Suprapubic skin (tissue), 4 donors: ENCODE measurements around the gene PIP5K1C. TPM values are rescaled to one million over a fixed set of nuclear protein-coding genes. Genes with fewer than 3 reads are reported as not detected.
A peak's percentile ranks its signal among the peaks of the same experiment; 100 is the strongest.

Experiments used
- DNase-seq, 2 donors: peaks; one replicate each; pipeline ENCODE4 v3.0.0-alpha.2; 2019; ENCODE audit warnings: low spot score in 2 of 2
- H3K27ac ChIP-seq: fragments of 200-600 bp; sonication (generic); one replicate; pipeline ENCODE4 v1.5.1; 2019
- H3K27me3 ChIP-seq: fragments of 200-600 bp; sonication (generic); one replicate; pipeline ENCODE4 v1.5.1; 2019
- H3K36me3 ChIP-seq: fragments of 200-600 bp; sonication (generic); one replicate; pipeline ENCODE4 v1.5.1; 2019
- H3K4me1 ChIP-seq: fragments of 200-600 bp; sonication (generic); one replicate; pipeline ENCODE4 v1.5.1; 2019
- H3K4me3 ChIP-seq: fragments of 200-600 bp; sonication (generic); one replicate; pipeline ENCODE4 v1.5.1; 2019; ENCODE audit warnings: mild to moderate bottlenecking
- H3K9me3 ChIP-seq: fragments of 200-600 bp; sonication (generic); one replicate; pipeline ENCODE4 v1.5.1; 2019
- EP300 ChIP-seq: sonication (generic); formaldehyde crosslinking; IDR thresholded peaks from one replicate; pipeline ENCODE4 v1.6.1; 2017; ENCODE audit warnings: antibody characterized with exemption
- POLR2A ChIP-seq, 2 donors: fragments of 450-650 bp; IDR thresholded peaks; one replicate each; pipeline ENCODE4 v1.6.1; 2017; ENCODE audit warnings: antibody characterized with exemption in 2 of 2, mild to moderate bottlenecking in 2 of 2, moderate library complexity in 2 of 2
- POLR2AphosphoS5 ChIP-seq, 3 donors: sonication (generic); formaldehyde crosslinking; IDR thresholded peaks; one replicate each; pipeline ENCODE4 v1.6.1; 2017; ENCODE audit warnings: antibody characterized with exemption in 3 of 3
- WGBS: methylation state at CpG from one replicate; pipeline ENCODE4 v1.1.5; 2018; 5-methylcytosine and 5-hydroxymethylcytosine counted together
- total RNA-seq, 4 donors: library from RNA; depleted of rRNA; stranded (reverse); fragments of >200 nt; gene quantifications; one replicate each; pipeline ENCODE4 v1.1.0, GENCODE V29; 2016
- TF ChIP-seq, protein P1 (sequence below), 2 donors: fragments of 200-600 bp in 1 of 2; fragments of 450-650 bp in 1 of 2; sonication (generic) in 1 of 2; IDR thresholded peaks; one replicate each; pipeline ENCODE4 v1.5.1; 2016 to 2019; ENCODE audit warnings: antibody characterized with exemption in 2 of 2, mild to moderate bottlenecking in 1 of 2, moderate library complexity in 1 of 2

Gene PIP5K1C
- total RNA-seq, 4 donors from 2014 or later, result 16.5 to 25.7 (median 20.8) TPM

DNA sequence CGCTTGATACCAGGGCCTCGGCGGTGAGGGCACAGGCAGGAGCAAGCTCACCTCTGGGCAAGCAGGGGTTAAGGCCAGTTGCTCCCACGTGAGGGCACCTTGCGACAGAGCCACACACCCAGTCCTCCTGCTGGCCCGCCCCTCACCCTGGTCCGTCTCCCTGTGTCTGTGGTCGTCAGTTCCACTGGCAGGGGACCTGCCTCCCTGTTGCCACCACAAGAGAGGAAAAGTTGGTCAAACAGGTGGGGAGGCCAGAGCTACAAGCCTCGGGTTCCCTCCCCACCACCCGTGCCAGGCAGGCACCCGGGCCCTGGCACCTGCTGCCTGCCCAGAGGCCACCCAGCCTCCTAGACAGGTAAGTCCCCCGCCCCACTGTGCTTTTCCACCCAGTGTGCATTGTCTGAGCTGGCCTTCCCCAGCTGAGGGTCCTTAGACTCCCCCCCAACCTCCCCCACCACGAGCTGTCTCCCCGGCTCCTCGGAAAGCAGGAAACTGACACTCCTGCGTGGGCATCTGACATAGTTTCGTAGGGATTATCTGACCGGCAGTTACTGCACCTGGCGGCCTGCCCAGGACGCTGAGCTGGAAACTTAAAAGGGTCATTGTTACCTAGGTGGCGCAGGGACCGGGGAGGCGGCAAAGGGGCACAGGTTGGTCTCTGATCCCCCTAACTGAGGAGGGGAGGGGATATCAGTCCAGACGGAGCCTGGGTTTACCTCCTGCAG lies 8.1 kb upstream of the PIP5K1C start, which contains the start of gene TJP3:
TSS of gene TJP3 (plus strand) at position 178 of the 725 bp plus-strand sequence. CDS start 20,049 bp downstream, outside the sequence.
- WGBS, result 60% methylated on average over 1 of the region's 24 CpGs
- DNase-seq, result peak in 1 of 2 donors; percentile 61
- TF ChIP-seq POLR2AphosphoS5 (IDR thresholded peaks at IDR 0.05) (no peak), POLR2A (IDR thresholded peaks at IDR 0.05) (no peak)
- TF ChIP-seq, protein P1, sequence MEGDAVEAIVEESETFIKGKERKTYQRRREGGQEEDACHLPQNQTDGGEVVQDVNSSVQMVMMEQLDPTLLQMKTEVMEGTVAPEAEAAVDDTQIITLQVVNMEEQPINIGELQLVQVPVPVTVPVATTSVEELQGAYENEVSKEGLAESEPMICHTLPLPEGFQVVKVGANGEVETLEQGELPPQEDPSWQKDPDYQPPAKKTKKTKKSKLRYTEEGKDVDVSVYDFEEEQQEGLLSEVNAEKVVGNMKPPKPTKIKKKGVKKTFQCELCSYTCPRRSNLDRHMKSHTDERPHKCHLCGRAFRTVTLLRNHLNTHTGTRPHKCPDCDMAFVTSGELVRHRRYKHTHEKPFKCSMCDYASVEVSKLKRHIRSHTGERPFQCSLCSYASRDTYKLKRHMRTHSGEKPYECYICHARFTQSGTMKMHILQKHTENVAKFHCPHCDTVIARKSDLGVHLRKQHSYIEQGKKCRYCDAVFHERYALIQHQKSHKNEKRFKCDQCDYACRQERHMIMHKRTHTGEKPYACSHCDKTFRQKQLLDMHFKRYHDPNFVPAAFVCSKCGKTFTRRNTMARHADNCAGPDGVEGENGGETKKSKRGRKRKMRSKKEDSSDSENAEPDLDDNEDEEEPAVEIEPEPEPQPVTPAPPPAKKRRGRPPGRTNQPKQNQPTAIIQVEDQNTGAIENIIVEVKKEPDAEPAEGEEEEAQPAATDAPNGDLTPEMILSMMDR (IDR thresholded peaks at IDR 0.05), result no peak
- peak within 1 kb of the TSS; percentile 67 for H3K27ac ChIP-seq
- H3K4me1 ChIP-seq, result peaks cover 11% of the 10 kb centered on the region
- no peaks in the 10 kb centered on the region for H3K9me3 ChIP-seq
- no peaks in the 10 kb centered on the region for H3K36me3 ChIP-seq
- peaks cover 15% of the 10 kb centered on the region for H3K27me3 ChIP-seq
- H3K4me3 ChIP-seq, result peak within 1 kb of the TSS; percentile 27

DNA sequence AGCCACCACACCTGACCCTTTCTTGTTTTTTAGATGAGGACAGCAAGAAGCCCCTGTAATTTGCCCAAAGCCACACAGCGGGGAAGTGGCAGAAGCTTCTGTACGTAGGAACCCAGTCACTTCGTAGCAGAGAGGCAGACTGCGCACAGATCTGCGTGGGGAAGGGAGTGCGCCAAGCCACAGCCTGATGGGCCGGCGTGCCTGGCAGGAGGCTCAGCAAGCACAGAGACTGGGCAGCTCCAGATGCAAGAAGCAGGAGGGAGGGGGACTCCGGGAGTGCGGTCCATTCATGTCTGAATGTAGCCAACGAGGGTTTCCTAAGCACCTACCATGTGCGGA lies 7.6 kb upstream of the PIP5K1C start:
- H3K4me3 ChIP-seq, result peak overlapping the region; percentile 27
- peak overlapping the region; percentile 67 for H3K27ac ChIP-seq
- H3K27me3 ChIP-seq, result peaks cover 15% of the 10 kb centered on the region
- H3K4me1 ChIP-seq, result peaks cover 6% of the 10 kb centered on the region
- 71% methylated on average over 11 of the region's 12 CpGs for WGBS
- no peaks in the 10 kb centered on the region for H3K36me3 ChIP-seq
- TF ChIP-seq POLR2A (IDR thresholded peaks at IDR 0.05) (no peak), POLR2AphosphoS5 (IDR thresholded peaks at IDR 0.05) (no peak), EP300 (no peak)
- TF ChIP-seq, protein P1 (IDR thresholded peaks at IDR 0.05), result no peak
- no peaks in the 10 kb centered on the region for H3K9me3 ChIP-seq
- DNase-seq, result no peak

DNA sequence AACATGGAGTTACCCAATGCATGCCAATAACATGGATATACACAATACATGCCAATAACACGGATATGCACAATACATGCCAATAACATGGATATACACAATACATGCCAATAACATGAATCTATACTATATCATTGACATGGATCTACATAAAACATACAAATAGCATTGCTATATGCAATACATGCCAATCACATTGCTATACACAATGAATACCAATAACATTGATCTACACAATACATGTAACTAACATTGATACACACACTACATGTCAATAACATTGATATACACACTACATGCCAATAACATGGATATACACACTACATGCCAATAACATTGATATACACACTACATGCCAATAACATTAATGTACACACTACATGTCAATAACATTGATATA lies 932 bp upstream of the PIP5K1C start:
- WGBS, result 21% methylated on average over 1 of the region's 1 CpG
- TF ChIP-seq EP300 (no peak), POLR2AphosphoS5 (IDR thresholded peaks at IDR 0.05) (no peak), POLR2A (IDR thresholded peaks at IDR 0.05) (no peak)
- TF ChIP-seq, protein P1 (IDR thresholded peaks at IDR 0.05), result no peak

DNA sequence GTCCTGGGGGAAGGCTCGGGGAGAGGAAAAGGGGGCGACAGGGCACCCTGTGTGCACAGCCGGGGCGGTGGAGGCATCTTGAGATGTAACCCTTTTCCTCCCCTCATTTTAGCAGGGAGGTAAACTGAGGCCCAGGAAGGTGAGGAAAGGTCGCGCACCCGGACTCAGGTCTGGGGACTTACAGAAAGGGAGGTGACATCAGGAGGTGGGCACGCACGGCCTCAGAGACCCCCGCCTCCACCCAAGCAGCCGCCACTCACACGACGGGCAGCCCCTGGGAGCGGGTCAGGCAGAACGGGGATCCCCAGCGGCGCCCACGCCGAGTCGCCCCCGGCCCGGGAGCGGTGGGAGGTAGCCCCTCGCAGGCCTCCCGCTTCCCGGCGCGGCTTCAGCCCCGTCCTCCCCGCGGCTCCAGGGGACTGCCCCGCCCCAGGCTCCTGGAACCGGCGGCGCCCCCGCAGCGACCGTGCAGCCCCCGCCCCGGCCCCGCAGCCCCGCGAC lies 477 bp downstream of the PIP5K1C start:
- 0% methylated on average over 6 of the region's 43 CpGs for WGBS
- no peak for TF ChIP-seq POLR2AphosphoS5 (IDR thresholded peaks at IDR 0.05)
- TF ChIP-seq POLR2A (IDR thresholded peaks at IDR 0.05), result no peak
- TF ChIP-seq, protein P1 (IDR thresholded peaks at IDR 0.05), result no peak
- no peak for TF ChIP-seq EP300
- peak in 1 of 2 donors; percentile 69 for DNase-seq
- Histone ChIP-seq H3K4me3 (peak overlapping the region; percentile 88), H3K27me3 (no peaks in the 10 kb centered on the region), H3K27ac (peak overlapping the region; percentile 81), H3K36me3 (no peaks in the 10 kb centered on the region), H3K9me3 (no peaks in the 10 kb centered on the region), H3K4me1 (peaks cover 25% of the 10 kb centered on the region)

More for the DNA sequence above, 932 bp upstream of the PIP5K1C start:
- Histone ChIP-seq H3K4me1 (peaks cover 25% of the 10 kb centered on the region), H3K27ac (no peak overlapping the region), H3K4me3 (no peak overlapping the region), H3K27me3 (peaks cover 3% of the 10 kb centered on the region), H3K36me3 (no peaks in the 10 kb centered on the region), H3K9me3 (no peaks in the 10 kb centered on the region)
- DNase-seq, result no peak

DNA sequence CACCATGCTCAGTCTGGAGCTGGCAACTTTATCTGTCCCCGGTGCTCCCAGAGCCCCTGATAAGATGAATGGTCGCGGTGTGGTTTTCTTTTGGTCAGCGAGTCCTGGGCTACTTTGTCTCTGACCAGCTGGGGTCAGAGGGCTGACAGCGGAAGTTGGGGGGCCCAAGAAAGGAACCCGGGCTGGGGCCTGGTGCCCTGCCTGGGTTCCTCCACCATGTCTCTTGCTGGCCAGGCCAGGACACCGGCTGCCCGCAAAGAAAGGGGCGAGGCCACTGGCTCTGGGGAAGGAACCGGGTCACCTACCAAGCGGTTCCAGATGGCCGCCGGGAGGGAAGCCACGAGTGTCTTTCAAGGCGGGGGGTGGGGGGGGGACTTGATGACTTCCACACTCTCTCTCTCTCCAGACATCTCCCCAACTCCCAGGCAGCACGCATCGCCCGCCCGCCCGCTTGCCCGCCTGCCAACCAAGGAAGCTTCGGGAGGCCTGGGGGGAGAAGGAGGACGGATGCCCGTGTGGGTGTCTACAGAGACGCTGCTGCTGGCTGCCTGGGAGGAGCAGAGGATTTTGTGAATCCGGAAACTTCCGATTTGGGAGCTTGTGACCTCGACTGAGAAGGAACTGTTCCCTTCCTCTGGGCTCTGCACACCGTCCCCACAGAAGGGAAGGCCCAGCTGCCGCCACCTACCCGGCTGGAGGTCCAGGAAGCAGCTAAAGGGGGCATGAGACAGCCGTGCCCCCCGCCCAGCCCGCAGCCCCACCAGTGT lies 1.1 kb downstream of the PIP5K1C start:
- H3K4me3 ChIP-seq, result peak overlapping the region; percentile 88
- peak overlapping the region; percentile 81 for H3K27ac ChIP-seq
- H3K36me3 ChIP-seq, result no peaks in the 10 kb centered on the region
- WGBS, result 8% methylated on average over 19 of the region's 34 CpGs
- TF ChIP-seq EP300, result no peak
- TF ChIP-seq, protein P1 (IDR thresholded peaks at IDR 0.05), result no peak
- no peak for TF ChIP-seq POLR2AphosphoS5 (IDR thresholded peaks at IDR 0.05)
- TF ChIP-seq POLR2A (IDR thresholded peaks at IDR 0.05), result no peak
- peaks cover 25% of the 10 kb centered on the region for H3K4me1 ChIP-seq
- peak in 1 of 2 donors; percentile 80 for DNase-seq
- H3K27me3 ChIP-seq, result no peaks in the 10 kb centered on the region
- no peaks in the 10 kb centered on the region for H3K9me3 ChIP-seq
